ENCODE measurements around the gene SPIRE2. TPM values are rescaled to one million over a fixed set of nuclear protein-coding genes. Genes with fewer than 3 reads are reported as not detected.

SPIRE2 gene
- total and polyA plus RNA-seq, 2 of the 13 experiments (the other 11 are each of a cell fraction or from before 2014, with no cell fraction given) = 13.3 to 37.5 TPM

DNA sequence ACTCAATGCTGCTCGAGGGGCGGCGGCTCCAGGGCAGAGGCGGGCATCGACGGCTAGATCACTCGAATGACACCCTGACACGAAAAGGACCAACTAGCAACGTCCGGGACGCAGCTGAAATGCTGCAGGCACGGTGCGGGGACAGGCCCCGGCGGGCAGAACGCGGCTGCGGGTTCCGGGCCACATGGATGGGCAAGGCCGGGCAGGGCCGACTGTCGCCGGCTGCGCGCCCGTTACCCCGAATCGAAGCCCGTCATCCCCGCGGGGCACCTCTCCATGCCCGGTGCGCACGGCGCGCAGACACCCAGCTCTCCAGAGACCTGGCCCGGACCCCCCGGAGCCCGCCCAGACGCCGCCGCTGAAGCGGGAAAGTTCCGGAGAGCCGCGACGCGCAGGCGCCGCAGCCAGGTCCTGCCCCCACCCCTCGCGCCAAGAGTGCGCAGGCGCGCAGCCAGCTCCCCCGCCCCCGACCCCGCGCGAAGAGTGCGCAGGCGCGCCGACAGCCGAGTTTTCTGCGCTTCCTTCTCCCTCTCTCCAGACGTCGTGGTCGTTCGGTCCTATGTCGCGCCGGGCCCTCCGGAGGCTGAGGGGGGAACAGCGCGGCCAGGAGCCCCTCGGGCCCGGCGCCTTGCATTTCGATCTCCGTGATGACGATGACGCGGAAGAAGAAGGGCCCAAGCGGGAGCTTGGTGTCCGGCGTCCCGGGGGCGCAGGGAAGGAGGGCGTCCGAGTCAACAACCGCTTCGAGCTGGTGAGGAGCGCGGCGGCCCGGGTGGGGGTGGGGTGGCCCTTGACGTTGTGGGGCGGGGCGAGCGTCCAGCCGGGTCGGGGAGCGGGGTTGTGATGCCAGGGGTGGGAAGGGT, 45.1 kb downstream of the SPIRE2 start, which contains the start of gene TCF25 (continued):
- peak; percentile 96; the same call in 1 of the 2 replicates for TF ChIP-seq ZNF142 (CRISPR knock-in tag; IDR thresholded peaks at IDR 0.05)
- TF ChIP-seq CERS6 (CRISPR knock-in tag; IDR thresholded peaks at IDR 0.05) = peak; percentile 85; the same call in 1 of the 2 replicates
- peak; percentile 85 for TF ChIP-seq HOXD1 (CRISPR knock-in tag; IDR thresholded peaks at IDR 0.05)
- peak; percentile 17; the same call in 1 of the 2 replicates for TF ChIP-seq ZNF7 (CRISPR knock-in tag; IDR thresholded peaks at IDR 0.05)
- no peak; the same call in 1 of the 2 replicates for TF ChIP-seq ZBTB25 (CRISPR knock-in tag; IDR thresholded peaks at IDR 0.05)
- TF ChIP-seq SNRNP70 (IDR thresholded peaks at IDR 0.05; ENCODE audit: low read depth, low read length) = no peak
- TF ChIP-seq ZBTB7B (CRISPR knock-in tag; IDR thresholded peaks at IDR 0.05) = peak; percentile 91; the same call in 1 of the 2 replicates
- TF ChIP-seq ZNF672 (CRISPR knock-in tag; IDR thresholded peaks at IDR 0.05) = no peak
- peak; percentile 39 for TF ChIP-seq TAF15 (IDR thresholded peaks at IDR 0.05; ENCODE audit: low read depth, low read length, poor library complexity, severe bottlenecking)
- no peak for TF ChIP-seq HNRNPK (IDR thresholded peaks at IDR 0.05; ENCODE audit: low read depth, low read length, poor library complexity, severe bottlenecking)
- TF ChIP-seq ZNF484 (CRISPR knock-in tag; IDR thresholded peaks at IDR 0.05; ENCODE audit: borderline replicate concordance, low read depth) = peak; percentile 96
- TF ChIP-seq, protein P1, sequence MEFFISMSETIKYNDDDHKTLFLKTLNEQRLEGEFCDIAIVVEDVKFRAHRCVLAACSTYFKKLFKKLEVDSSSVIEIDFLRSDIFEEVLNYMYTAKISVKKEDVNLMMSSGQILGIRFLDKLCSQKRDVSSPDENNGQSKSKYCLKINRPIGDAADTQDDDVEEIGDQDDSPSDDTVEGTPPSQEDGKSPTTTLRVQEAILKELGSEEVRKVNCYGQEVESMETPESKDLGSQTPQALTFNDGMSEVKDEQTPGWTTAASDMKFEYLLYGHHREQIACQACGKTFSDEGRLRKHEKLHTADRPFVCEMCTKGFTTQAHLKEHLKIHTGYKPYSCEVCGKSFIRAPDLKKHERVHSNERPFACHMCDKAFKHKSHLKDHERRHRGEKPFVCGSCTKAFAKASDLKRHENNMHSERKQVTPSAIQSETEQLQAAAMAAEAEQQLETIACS (CRISPR knock-in tag; IDR thresholded peaks at IDR 0.05) = peak; percentile 49; the same call in 1 of the 2 replicates
- no peak for TF ChIP-seq SIN3B (IDR thresholded peaks at IDR 0.05; ENCODE audit: low read length)
- no peak for TF ChIP-seq SNAPC5 (CRISPR knock-in tag; IDR thresholded peaks at IDR 0.05; ENCODE audit: borderline replicate concordance)
- no peak for TF ChIP-seq SP1 (IDR thresholded peaks at IDR 0.05)
- TF ChIP-seq SP1 (CRISPR knock-in tag; IDR thresholded peaks at IDR 0.05) = no peak

Measured in HepG2 (cell line).